ENCODE measurements around the gene GDF2. TPM values are rescaled to one million over a fixed set of nuclear protein-coding genes. Genes with fewer than 3 reads are reported as not detected.
A peak's percentile ranks its signal among the peaks of the same experiment; 100 is the strongest.

The GDF2 gene
- total and polyA plus RNA-seq, 3 experiments from 2014 or later: not detected

GRCh38 chr10:47332371-47332770 is 10.1 kb downstream of the GDF2 start:
- H3K27me3 ChIP-seq (ENCODE audit: insufficient read depth, low read length, poor library complexity, severe bottlenecking): no peaks in the 10 kb centered on the region
- no peaks in the 10 kb centered on the region for H3K36me3 ChIP-seq (ENCODE audit: insufficient read depth, low read length)
- no peaks in the 10 kb centered on the region for H3K9me3 ChIP-seq (ENCODE audit: low read length)
- Mint-ChIP-seq H3K27ac (no peak overlapping the region), H3K27me3 (peaks cover 0 to 15% of the 10 kb centered on the region in 2 donors), H3K9me3 (peaks cover 0 to 3% (median 0%) of the 10 kb centered on the region in 5 donors), H3K4me3 (no peak overlapping the region), H3K36me3 (no peaks in the 10 kb centered on the region), H3K4me1 (no peaks in the 10 kb centered on the region)
- H3K27ac ChIP-seq (ENCODE audit: low read depth, low read length): no peak overlapping the region
- no peak for DNase-seq
- no peaks in the 10 kb centered on the region for H3K4me1 ChIP-seq (ENCODE audit: insufficient read depth, low read length)
- ChIA-PET POLR2A (no interaction called here), CTCF (interaction anchor here (1.1 to 2.0 kb wide), 2 partner anchors 9 to 21 kb away, joined by 3 to 8 read pairs; no protein-coding TSS in a partner anchor)
- H3K4me3 ChIP-seq (ENCODE audit: low read length): no peak overlapping the region

- H3K27ac Mint-ChIP-seq: no peak overlapping the region
- H3K27me3 Mint-ChIP-seq: peaks cover 0 to 15% of the 10 kb centered on the region in 2 donors
- H3K4me3 ChIP-seq (ENCODE audit: low read length): no peak overlapping the region
- H3K27me3 ChIP-seq (ENCODE audit: insufficient read depth, low read length, poor library complexity, severe bottlenecking): no peaks in the 10 kb centered on the region
- DNase-seq: no peak
- H3K4me1 ChIP-seq (ENCODE audit: insufficient read depth, low read length): no peaks in the 10 kb centered on the region
- H3K36me3 Mint-ChIP-seq: no peaks in the 10 kb centered on the region
- no peak overlapping the region for H3K4me3 Mint-ChIP-seq
- peaks cover 0 to under 1% (median 0%) of the 10 kb centered on the region in 5 donors for H3K9me3 Mint-ChIP-seq
- H3K4me1 Mint-ChIP-seq: no peaks in the 10 kb centered on the region
- H3K27ac ChIP-seq (ENCODE audit: low read depth, low read length): no peak overlapping the region
- no peaks in the 10 kb centered on the region for H3K36me3 ChIP-seq (ENCODE audit: insufficient read depth, low read length)
- POLR2A ChIA-PET: no interaction called here
- CTCF ChIA-PET: interaction anchor here (2.0 kb wide), 1 partner anchor 22 kb away, joined by 8 read pairs; no protein-coding TSS in a partner anchor
- no peaks in the 10 kb centered on the region for H3K9me3 ChIP-seq (ENCODE audit: low read length)
These were observed 10.7 kb downstream of the GDF2 start for GRCh38 chr10:47332946-47333345.

GRCh38 chr10:47333532-47333931 is 11.3 kb downstream of the GDF2 start:
- no peak overlapping the region for H3K4me3 ChIP-seq (ENCODE audit: low read length)
- Mint-ChIP-seq H3K27me3 (peaks cover 0 to 15% of the 10 kb centered on the region in 2 donors), H3K36me3 (no peaks in the 10 kb centered on the region), H3K4me1 (no peaks in the 10 kb centered on the region), H3K27ac (no peak overlapping the region), H3K4me3 (no peak overlapping the region), H3K9me3 (no peaks in the 10 kb centered on the region)
- no peaks in the 10 kb centered on the region for H3K9me3 ChIP-seq (ENCODE audit: low read length)
- no peaks in the 10 kb centered on the region for H3K4me1 ChIP-seq (ENCODE audit: insufficient read depth, low read length)
- POLR2A ChIA-PET: no interaction called here
- H3K27ac ChIP-seq (ENCODE audit: low read depth, low read length): no peak overlapping the region
- no peaks in the 10 kb centered on the region for H3K36me3 ChIP-seq (ENCODE audit: insufficient read depth, low read length)
- CTCF ChIA-PET: interaction anchor here (2.0 kb wide), 1 partner anchor 22 kb away, joined by 8 read pairs; no protein-coding TSS in a partner anchor
- no peaks in the 10 kb centered on the region for H3K27me3 ChIP-seq (ENCODE audit: insufficient read depth, low read length, poor library complexity, severe bottlenecking)
- no peak for DNase-seq

- Mint-ChIP-seq H3K4me1 (no peaks in the 10 kb centered on the region), H3K27ac (peak overlapping the region in 1 of 8 donors; percentile 12), H3K36me3 (no peaks in the 10 kb centered on the region), H3K27me3 (peaks cover 0 to 20% of the 10 kb centered on the region in 2 donors), H3K4me3 (no peak overlapping the region), H3K9me3 (no peaks in the 10 kb centered on the region)
- H3K27ac ChIP-seq (ENCODE audit: low read depth, low read length): no peak overlapping the region
- DNase-seq: no peak
- H3K27me3 ChIP-seq (ENCODE audit: insufficient read depth, low read length, poor library complexity, severe bottlenecking): no peaks in the 10 kb centered on the region
- no peaks in the 10 kb centered on the region for H3K4me1 ChIP-seq (ENCODE audit: insufficient read depth, low read length)
- POLR2A ChIA-PET: no interaction called here
- CTCF ChIA-PET: no interaction called here
- no peaks in the 10 kb centered on the region for H3K36me3 ChIP-seq (ENCODE audit: insufficient read depth, low read length)
- H3K4me3 ChIP-seq (ENCODE audit: low read length): no peak overlapping the region
- no peaks in the 10 kb centered on the region for H3K9me3 ChIP-seq (ENCODE audit: low read length)
These were observed 12.4 kb downstream of the GDF2 start for GRCh38 chr10:47334466-47335295.

GRCh38 chr10:47335906-47336305 is 13.7 kb downstream of the GDF2 start:
- Mint-ChIP-seq H3K4me1 (no peaks in the 10 kb centered on the region), H3K36me3 (no peaks in the 10 kb centered on the region), H3K27me3 (peaks cover 0 to 29% of the 10 kb centered on the region in 2 donors), H3K9me3 (no peaks in the 10 kb centered on the region), H3K4me3 (no peak overlapping the region), H3K27ac (no peak overlapping the region)
- no peaks in the 10 kb centered on the region for H3K27me3 ChIP-seq (ENCODE audit: insufficient read depth, low read length, poor library complexity, severe bottlenecking)
- no peak for DNase-seq
- CTCF ChIA-PET: no interaction called here
- H3K9me3 ChIP-seq (ENCODE audit: low read length): no peaks in the 10 kb centered on the region
- no peak overlapping the region for H3K4me3 ChIP-seq (ENCODE audit: low read length)
- POLR2A ChIA-PET: no interaction called here
- no peaks in the 10 kb centered on the region for H3K4me1 ChIP-seq (ENCODE audit: insufficient read depth, low read length)
- H3K27ac ChIP-seq (ENCODE audit: low read depth, low read length): peak overlapping the region; percentile 12
- no peaks in the 10 kb centered on the region for H3K36me3 ChIP-seq (ENCODE audit: insufficient read depth, low read length)

- Histone ChIP-seq H3K9me3 (ENCODE audit: low read length) (no peaks in the 10 kb centered on the region), H3K27ac (ENCODE audit: low read depth, low read length) (peak overlapping the region; percentile 12), H3K36me3 (ENCODE audit: insufficient read depth, low read length) (no peaks in the 10 kb centered on the region), H3K4me3 (ENCODE audit: low read length) (no peak overlapping the region), H3K27me3 (ENCODE audit: insufficient read depth, low read length, poor library complexity, severe bottlenecking) (no peaks in the 10 kb centered on the region), H3K4me1 (ENCODE audit: insufficient read depth, low read length) (no peaks in the 10 kb centered on the region)
- Mint-ChIP-seq H3K27ac (no peak overlapping the region), H3K9me3 (no peaks in the 10 kb centered on the region), H3K4me1 (no peaks in the 10 kb centered on the region), H3K36me3 (no peaks in the 10 kb centered on the region), H3K4me3 (no peak overlapping the region), H3K27me3 (peaks cover 0 to 29% of the 10 kb centered on the region in 2 donors)
- ChIA-PET POLR2A (no interaction called here), CTCF (no interaction called here)
- no peak for DNase-seq
These were observed 14.3 kb downstream of the GDF2 start for GRCh38 chr10:47336387-47337134.

GRCh38 chr10:47337310-47337709 is 15.1 kb downstream of the GDF2 start:
- Mint-ChIP-seq H3K4me1 (no peaks in the 10 kb centered on the region), H3K9me3 (no peaks in the 10 kb centered on the region), H3K27ac (no peak overlapping the region), H3K36me3 (no peaks in the 10 kb centered on the region), H3K27me3 (peaks cover 1 to 29% of the 10 kb centered on the region in 2 donors), H3K4me3 (no peak overlapping the region)
- ChIA-PET POLR2A (no interaction called here), CTCF (interaction anchor here (0.9 kb wide), 1 partner anchor 313 kb away, joined by 4 read pairs; no protein-coding TSS in a partner anchor)
- H3K4me1 ChIP-seq (ENCODE audit: insufficient read depth, low read length): no peaks in the 10 kb centered on the region
- H3K27me3 ChIP-seq (ENCODE audit: insufficient read depth, low read length, poor library complexity, severe bottlenecking): no peaks in the 10 kb centered on the region
- no peaks in the 10 kb centered on the region for H3K36me3 ChIP-seq (ENCODE audit: insufficient read depth, low read length)
- H3K9me3 ChIP-seq (ENCODE audit: low read length): no peaks in the 10 kb centered on the region
- no peak overlapping the region for H3K4me3 ChIP-seq (ENCODE audit: low read length)
- no peak overlapping the region for H3K27ac ChIP-seq (ENCODE audit: low read depth, low read length)
- no peak for DNase-seq

- H3K27ac Mint-ChIP-seq: peak overlapping the region in 1 of 8 donors; percentile 38
- no peaks in the 10 kb centered on the region for H3K36me3 Mint-ChIP-seq
- ChIA-PET CTCF (interaction anchor here (0.9 to 3.0 kb wide), 5 partner anchors 27 to 319 kb away, joined by 3 to 17 read pairs (median 5); no protein-coding TSS in a partner anchor), POLR2A (no interaction called here)
- H3K27me3 Mint-ChIP-seq: peaks cover 5 to 24% of the 10 kb centered on the region in 2 donors
- Histone ChIP-seq H3K4me3 (ENCODE audit: low read length) (no peak overlapping the region), H3K27ac (ENCODE audit: low read depth, low read length) (no peak overlapping the region), H3K9me3 (ENCODE audit: low read length) (no peaks in the 10 kb centered on the region), H3K36me3 (ENCODE audit: insufficient read depth, low read length) (no peaks in the 10 kb centered on the region), H3K4me1 (ENCODE audit: insufficient read depth, low read length) (no peaks in the 10 kb centered on the region), H3K27me3 (ENCODE audit: insufficient read depth, low read length, poor library complexity, severe bottlenecking) (no peaks in the 10 kb centered on the region)
- DNase-seq: no peak
- no peaks in the 10 kb centered on the region for H3K4me1 Mint-ChIP-seq
- H3K9me3 Mint-ChIP-seq: no peaks in the 10 kb centered on the region
- no peak overlapping the region for H3K4me3 Mint-ChIP-seq
These were observed 17.0 kb downstream of the GDF2 start for GRCh38 chr10:47339186-47339735.
